Progenitor cell of endocrine pancreas (in vitro differentiated cells): ENCODE measurements around the gene SLC12A2. TPM values are rescaled to one million over a fixed set of nuclear protein-coding genes. Genes with fewer than 3 reads are reported as not detected.

Experiments
- DNase-seq: peaks from one replicate; pipeline ENCODE4 v3.0.0; 2021; ENCODE audit warnings: low spot score; ENCODE audit not compliant: unreplicated experiment
- H3K27ac Mint-ChIP-seq: 2 replicates; pipeline ENCODE4 v1.8.0; 2021; ENCODE audit warnings: mild to moderate bottlenecking, moderate library complexity, mixed read lengths
- H3K27me3 Mint-ChIP-seq: 2 replicates; pipeline ENCODE4 v1.8.0; 2021; ENCODE audit warnings: mixed read lengths
- H3K36me3 Mint-ChIP-seq: 2 replicates; pipeline ENCODE4 v1.8.0; 2022; ENCODE audit warnings: mixed read lengths; ENCODE audit not compliant: insufficient read depth
- H3K4me1 Mint-ChIP-seq: 2 replicates; pipeline ENCODE4 v1.8.0; 2021; ENCODE audit warnings: low read depth, mixed read lengths
- H3K4me3 Mint-ChIP-seq: 2 replicates; pipeline ENCODE4 v1.8.0; 2021; ENCODE audit warnings: low read depth, mild to moderate bottlenecking, moderate library complexity, mixed read lengths
- H3K9me3 Mint-ChIP-seq: 2 replicates; pipeline ENCODE4 v1.8.0; 2021; ENCODE audit warnings: low read depth, mixed read lengths
- CTCF ChIP-seq: fragments of 200-600 bp; sonication (generic); IDR thresholded peaks from one replicate; pipeline ENCODE4 v1.5.0; 2021; ENCODE audit warnings: antibody characterized with exemption, mild to moderate bottlenecking; ENCODE audit not compliant: unreplicated experiment
- total RNA-seq: library from RNA; stranded (reverse); gene quantifications from 2 replicates; pipeline ENCODE4 v1.2.1, GENCODE V29; 2021

The SLC12A2 gene
- total RNA-seq, 1 donor from 2014 or later, result 51.7 TPM

GRCh38 chr5:128216285-128216684, 132.7 kb downstream of the SLC12A2 start:
- Mint-ChIP-seq H3K4me1 (peaks cover 2% of the 10 kb centered on the region), H3K27me3 (peaks cover 6% of the 10 kb centered on the region), H3K36me3 (no peaks in the 10 kb centered on the region), H3K27ac (no peak overlapping the region), H3K9me3 (no peaks in the 10 kb centered on the region), H3K4me3 (no peak overlapping the region)
- no peak for DNase-seq
- TF ChIP-seq CTCF, result no peak

GRCh38 chr5:128216860-128217531, 133.4 kb downstream of the SLC12A2 start:
- no peak for TF ChIP-seq CTCF
- H3K36me3 Mint-ChIP-seq, result no peaks in the 10 kb centered on the region
- no peaks in the 10 kb centered on the region for H3K9me3 Mint-ChIP-seq
- H3K27me3 Mint-ChIP-seq, result peaks cover 6% of the 10 kb centered on the region
- peaks cover 2% of the 10 kb centered on the region for H3K4me1 Mint-ChIP-seq
- DNase-seq, result no peak
- no peak overlapping the region for H3K4me3 Mint-ChIP-seq
- no peak overlapping the region for H3K27ac Mint-ChIP-seq

GRCh38 chr5:128220841-128221240, 137.3 kb downstream of the SLC12A2 start:
- Mint-ChIP-seq H3K9me3 (no peaks in the 10 kb centered on the region), H3K36me3 (no peaks in the 10 kb centered on the region), H3K4me1 (no peaks in the 10 kb centered on the region), H3K27ac (no peak overlapping the region), H3K27me3 (no peaks in the 10 kb centered on the region), H3K4me3 (no peak overlapping the region)
- no peak for DNase-seq
- no peak for TF ChIP-seq CTCF

- no peak for DNase-seq
- H3K4me1 Mint-ChIP-seq, result no peaks in the 10 kb centered on the region
- TF ChIP-seq CTCF, result no peak
- H3K4me3 Mint-ChIP-seq, result no peak overlapping the region
- no peaks in the 10 kb centered on the region for H3K27me3 Mint-ChIP-seq
- no peak overlapping the region for H3K27ac Mint-ChIP-seq
- no peaks in the 10 kb centered on the region for H3K36me3 Mint-ChIP-seq
- no peaks in the 10 kb centered on the region for H3K9me3 Mint-ChIP-seq
These were observed 140.8 kb downstream of the SLC12A2 start for GRCh38 chr5:128224336-128224735.

GRCh38 chr5:128225245-128226030, 141.9 kb downstream of the SLC12A2 start:
- Mint-ChIP-seq H3K27me3 (no peaks in the 10 kb centered on the region), H3K36me3 (no peaks in the 10 kb centered on the region), H3K4me1 (no peaks in the 10 kb centered on the region), H3K4me3 (no peak overlapping the region), H3K27ac (no peak overlapping the region), H3K9me3 (peaks cover 3% of the 10 kb centered on the region)
- no peak for DNase-seq
- TF ChIP-seq CTCF, result no peak
